Measurements from ENCODE around the gene ARHGAP15.

The ARHGAP15 gene

GRCh38 chr2:143632751-143633374 is 503.6 kb downstream of the ARHGAP15 start:
- Histone ChIP-seq H3K36me3 (replicated peaks; ENCODE audit: insufficient read depth, low read length) (no peaks in the 10 kb centered on the region), H4K20me1 (ENCODE audit: insufficient read depth, low read length) (no peaks in the 10 kb centered on the region), H2AFZ (ENCODE audit: low read length) (no peak overlapping the region), H3K79me2 (ENCODE audit: low read length) (no peaks in the 10 kb centered on the region), H3K4me3 (ENCODE audit: low read length) (no peak overlapping the region), H3K4me1 (ENCODE audit: low read length) (no peaks in the 10 kb centered on the region), H3K9me3 (replicated peaks; ENCODE audit: insufficient read depth, low read length) (no peaks in the 10 kb centered on the region), H3F3A (ENCODE audit: insufficient read depth, low read length) (no peaks in the 10 kb centered on the region), H3K4me2 (ENCODE audit: low read depth, low read length) (no peak overlapping the region), H3K27me3 (replicated peaks; ENCODE audit: insufficient read depth, low read length) (no peaks in the 10 kb centered on the region), H3K27ac (ENCODE audit: low read length) (no peak overlapping the region), H3K9me2 (replicated peaks; ENCODE audit: insufficient read depth, low read length) (no peaks in the 10 kb centered on the region), H3K9ac (ENCODE audit: low read length) (no peak overlapping the region)
- DNase-seq = no peak
- TF ChIP-seq EZH2phosphoT487 (IDR thresholded peaks at IDR 0.05; ENCODE audit: low read length) = no peak
- TF ChIP-seq CTCF (IDR thresholded peaks at IDR 0.05; ENCODE audit: low read length) = no peak
- TF ChIP-seq EZH2 (optimal IDR thresholded peaks at IDR 0.05; ENCODE audit: low read depth, low read length) = no peak

DNA sequence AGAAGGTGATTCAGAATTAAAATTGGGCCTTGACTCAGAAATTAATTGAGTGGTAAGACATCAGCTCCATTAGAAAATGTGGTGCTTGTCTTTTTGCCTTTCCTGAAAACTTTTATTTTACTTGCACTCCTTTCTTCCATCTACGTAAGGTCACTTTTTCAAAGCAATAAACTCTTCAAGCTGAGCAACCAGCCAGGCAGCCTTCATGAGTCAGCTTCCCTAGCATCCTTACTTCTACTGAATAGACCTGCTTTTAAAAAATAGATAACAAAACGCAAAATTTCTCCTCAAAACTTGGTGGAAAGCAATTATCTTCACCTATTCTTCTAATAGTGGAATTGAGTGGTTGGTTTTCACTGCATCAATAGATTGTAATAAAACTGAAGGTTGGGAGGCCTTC is 504.2 kb downstream of the ARHGAP15 start:
- Histone ChIP-seq H3K9ac (ENCODE audit: low read length) (no peak overlapping the region), H3K79me2 (ENCODE audit: low read length) (no peaks in the 10 kb centered on the region), H4K20me1 (ENCODE audit: insufficient read depth, low read length) (no peaks in the 10 kb centered on the region), H3K9me3 (replicated peaks; ENCODE audit: insufficient read depth, low read length) (no peaks in the 10 kb centered on the region), H3K9me2 (replicated peaks; ENCODE audit: insufficient read depth, low read length) (no peaks in the 10 kb centered on the region), H3K4me1 (ENCODE audit: low read length) (no peaks in the 10 kb centered on the region), H3K36me3 (replicated peaks; ENCODE audit: insufficient read depth, low read length) (no peaks in the 10 kb centered on the region), H3K4me3 (ENCODE audit: low read length) (no peak overlapping the region), H3F3A (ENCODE audit: insufficient read depth, low read length) (no peaks in the 10 kb centered on the region), H3K27ac (ENCODE audit: low read length) (no peak overlapping the region), H3K4me2 (ENCODE audit: low read depth, low read length) (no peak overlapping the region), H3K27me3 (replicated peaks; ENCODE audit: insufficient read depth, low read length) (no peaks in the 10 kb centered on the region), H2AFZ (ENCODE audit: low read length) (no peak overlapping the region)
- DNase-seq = no peak
- TF ChIP-seq CTCF (IDR thresholded peaks at IDR 0.05; ENCODE audit: low read length) = no peak
- TF ChIP-seq EZH2 (optimal IDR thresholded peaks at IDR 0.05; ENCODE audit: low read depth, low read length) = no peak
- no peak for TF ChIP-seq EZH2phosphoT487 (IDR thresholded peaks at IDR 0.05; ENCODE audit: low read length)

DNA sequence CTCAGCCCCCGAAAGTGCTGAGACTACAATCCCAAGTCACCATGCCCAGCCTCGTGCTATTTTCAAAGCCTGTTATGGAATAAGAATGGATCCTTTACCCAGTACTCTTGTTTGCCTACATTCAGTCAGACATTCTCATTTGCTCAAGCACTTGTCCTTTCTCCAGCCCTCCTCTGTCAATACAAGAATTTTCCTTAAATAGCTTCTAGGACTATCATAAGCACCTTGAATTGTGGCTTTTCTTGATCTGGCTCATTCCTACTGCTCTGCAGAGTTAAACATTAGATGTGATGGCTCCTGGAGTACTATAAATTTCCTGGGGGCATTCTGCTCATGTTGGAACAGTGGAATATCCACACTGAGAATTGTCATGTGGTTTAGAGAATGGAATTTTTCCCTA is 506.1 kb downstream of the ARHGAP15 start:
- Histone ChIP-seq H3K79me2 (ENCODE audit: low read length) (no peaks in the 10 kb centered on the region), H3K9me3 (replicated peaks; ENCODE audit: insufficient read depth, low read length) (no peaks in the 10 kb centered on the region), H2AFZ (ENCODE audit: low read length) (no peak overlapping the region), H3K4me3 (ENCODE audit: low read length) (no peak overlapping the region), H4K20me1 (ENCODE audit: insufficient read depth, low read length) (no peaks in the 10 kb centered on the region), H3K27ac (ENCODE audit: low read length) (no peak overlapping the region), H3K9ac (ENCODE audit: low read length) (no peak overlapping the region), H3K36me3 (replicated peaks; ENCODE audit: insufficient read depth, low read length) (no peaks in the 10 kb centered on the region), H3K9me2 (replicated peaks; ENCODE audit: insufficient read depth, low read length) (no peaks in the 10 kb centered on the region), H3K27me3 (replicated peaks; ENCODE audit: insufficient read depth, low read length) (no peaks in the 10 kb centered on the region), H3F3A (ENCODE audit: insufficient read depth, low read length) (no peaks in the 10 kb centered on the region), H3K4me2 (ENCODE audit: low read depth, low read length) (no peak overlapping the region), H3K4me1 (ENCODE audit: low read length) (no peaks in the 10 kb centered on the region)
- DNase-seq = no peak
- TF ChIP-seq EZH2 (optimal IDR thresholded peaks at IDR 0.05; ENCODE audit: low read depth, low read length) (no peak), CTCF (IDR thresholded peaks at IDR 0.05; ENCODE audit: low read length) (no peak), EZH2phosphoT487 (IDR thresholded peaks at IDR 0.05; ENCODE audit: low read length) (no peak)

Measured in MM.1S (cell line).